ENCODE measurements around the gene RPS6KA5.

The RPS6KA5 gene

GRCh38 chr14:90871605-90872233, 188.7 kb downstream of the RPS6KA5 start:
- DNase-seq (ENCODE audit: extremely low spot score), result no peak
- ChIA-PET CTCF (no interaction called here), POLR2A (no interaction called here)

GRCh38 chr14:90870950-90871604, 189.4 kb downstream of the RPS6KA5 start:
- POLR2A ChIA-PET, result no interaction called here
- TF ChIP-seq CTCF (IDR thresholded peaks at IDR 0.05; ENCODE audit: control extremely low read depth, extremely low read depth, low read depth, missing control alignments), result no peak
- CTCF ChIA-PET, result no interaction called here
- DNase-seq (ENCODE audit: extremely low spot score), result no peak

More at GRCh38 chr14:90871605-90872233, 188.7 kb downstream of the RPS6KA5 start:
- no peak for TF ChIP-seq CTCF (IDR thresholded peaks at IDR 0.05; ENCODE audit: control extremely low read depth, extremely low read depth, low read depth, missing control alignments)

- DNase-seq (ENCODE audit: extremely low spot score), result no peak
- no peak for TF ChIP-seq CTCF (IDR thresholded peaks at IDR 0.05; ENCODE audit: control extremely low read depth, extremely low read depth, low read depth, missing control alignments)
- CTCF ChIA-PET, result interaction anchor here (1.4 to 2.9 kb wide), 3 partner anchors 10 to 305 kb away, joined by 4 to 10 read pairs (median 6); no protein-coding TSS in a partner anchor
- POLR2A ChIA-PET, result no interaction called here
Measured at GRCh38 chr14:90867501-90867900, 192.9 kb downstream of the RPS6KA5 start.

- DNase-seq (ENCODE audit: extremely low spot score), result no peak
- ChIA-PET CTCF (interaction anchor here (1.1 to 2.9 kb wide), 5 partner anchors 10 to 306 kb away, joined by 3 to 10 read pairs (median 6); no protein-coding TSS in a partner anchor), POLR2A (no interaction called here)
- TF ChIP-seq CTCF (IDR thresholded peaks at IDR 0.05; ENCODE audit: control extremely low read depth, extremely low read depth, low read depth, missing control alignments), result no peak
Measured at GRCh38 chr14:90866833-90867232, 193.6 kb downstream of the RPS6KA5 start.

- DNase-seq (ENCODE audit: extremely low spot score), result no peak
- TF ChIP-seq CTCF (IDR thresholded peaks at IDR 0.05; ENCODE audit: control extremely low read depth, extremely low read depth, low read depth, missing control alignments), result no peak
- ChIA-PET CTCF (interaction anchor here (1.3 to 2.4 kb wide), 2 partner anchors 20 to 57 kb away, joined by 3 to 7 read pairs; no protein-coding TSS in a partner anchor), POLR2A (no interaction called here)
Measured at GRCh38 chr14:90864741-90865140, 195.7 kb downstream of the RPS6KA5 start.

- ChIA-PET POLR2A (no interaction called here), CTCF (interaction anchor here (1.8 kb wide), 1 partner anchor 9 kb away, joined by 5 read pairs; no protein-coding TSS in a partner anchor)
- no peak for DNase-seq (ENCODE audit: extremely low spot score)
- TF ChIP-seq CTCF (IDR thresholded peaks at IDR 0.05; ENCODE audit: control extremely low read depth, extremely low read depth, low read depth, missing control alignments), result no peak
Measured at GRCh38 chr14:90858511-90858910, 201.9 kb downstream of the RPS6KA5 start.
